NCI-H2227 (cell line): Measurements from ENCODE around the gene HLCS.

Source experiments
- DNase-seq: peaks from one replicate; lab custom pipeline; 2025; ENCODE audit not compliant: unreplicated experiment; lab: John Stamatoyannopoulos, UW

The HLCS gene

GRCh38 chr21:36888466-36888865, 78.0 kb downstream of the HLCS start:
- no peak for DNase-seq

- DNase-seq = peak; percentile 45
These were observed 78.5 kb downstream of the HLCS start for GRCh38 chr21:36887963-36888362.

DNA sequence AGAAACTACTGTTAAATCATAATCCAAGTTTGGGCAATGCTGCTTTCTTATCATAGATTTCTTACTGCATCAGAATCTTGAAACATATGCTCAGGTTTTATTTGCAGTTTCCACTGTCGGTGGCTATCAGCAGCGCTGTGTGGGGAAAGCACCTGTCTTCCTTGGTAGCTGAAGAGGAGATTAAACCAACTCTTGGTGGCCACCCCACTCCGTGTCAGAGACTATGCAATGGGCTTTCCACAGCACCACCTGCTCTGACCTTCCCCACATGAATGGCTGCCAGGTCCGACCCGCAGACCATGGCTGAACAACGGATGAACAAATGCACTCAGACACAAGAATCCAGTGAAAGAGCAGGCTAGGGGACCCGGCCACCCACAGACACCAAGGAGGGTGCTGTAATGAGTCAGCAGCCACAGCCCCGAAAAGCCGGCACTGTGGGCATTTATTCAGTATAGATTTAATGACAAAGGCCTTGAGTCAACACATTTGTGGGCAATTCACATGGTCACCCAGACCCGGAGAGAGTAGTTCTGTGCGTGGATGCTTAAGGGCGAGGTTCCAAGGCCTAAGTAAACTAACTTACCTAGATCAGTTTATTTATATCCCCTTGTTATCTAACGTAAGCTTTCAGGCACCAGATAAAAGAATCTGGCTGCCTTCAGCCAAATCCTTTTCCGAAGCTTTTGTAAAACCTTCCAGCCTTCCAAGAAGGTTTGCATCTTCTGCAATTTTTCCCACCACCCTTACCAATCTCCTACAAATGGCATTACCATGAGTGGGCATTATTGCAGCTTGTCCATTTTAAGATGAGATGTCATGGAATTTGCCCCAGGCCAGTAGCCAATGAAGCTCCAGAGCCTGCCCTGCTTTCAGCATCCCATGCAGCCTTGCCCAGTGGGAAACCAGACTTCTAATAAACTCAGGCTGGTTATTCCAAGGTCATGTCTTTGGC, 82.7 kb downstream of the HLCS start:
- DNase-seq = no peak

DNA sequence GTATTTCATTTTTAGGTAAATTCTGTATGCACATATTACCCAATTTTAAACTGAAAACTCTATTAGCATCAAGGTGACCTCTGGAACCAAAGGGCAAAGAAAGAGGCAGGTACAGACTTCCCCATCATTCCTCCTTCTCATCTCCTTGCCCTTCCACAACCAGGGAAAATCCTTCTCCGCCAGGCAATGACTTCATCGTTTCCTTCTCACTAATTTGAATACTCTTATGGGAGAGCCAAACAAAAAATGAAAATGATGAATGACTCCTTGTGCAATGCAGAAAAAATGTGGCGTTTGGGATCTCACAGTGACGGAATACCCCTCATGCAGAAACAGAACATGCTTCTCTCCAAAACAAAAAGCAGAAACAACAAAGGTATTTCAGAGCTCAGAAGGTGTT, 83.7 kb downstream of the HLCS start:
- DNase-seq = no peak

DNA sequence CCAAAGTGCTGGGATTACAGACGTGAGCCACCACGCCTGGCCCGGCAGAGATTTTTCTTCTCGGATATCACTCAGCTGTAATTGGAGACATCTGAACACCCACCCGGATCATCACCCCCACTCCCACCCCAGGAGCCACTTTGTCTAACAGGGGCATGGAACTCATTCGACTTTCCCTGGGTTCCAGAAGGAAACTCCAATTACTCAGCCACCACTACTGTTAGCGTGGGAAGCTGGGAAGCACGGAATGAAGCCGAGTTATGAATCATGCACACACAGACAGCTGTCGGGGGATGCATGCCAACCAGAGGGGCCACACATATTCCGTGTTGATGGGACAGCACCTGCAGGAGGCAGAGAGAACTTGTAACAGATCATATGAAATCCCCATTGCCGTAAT, 85.2 kb downstream of the HLCS start:
- no peak for DNase-seq

GRCh38 chr21:36879827-36880226, 86.6 kb downstream of the HLCS start:
- no peak for DNase-seq

DNA sequence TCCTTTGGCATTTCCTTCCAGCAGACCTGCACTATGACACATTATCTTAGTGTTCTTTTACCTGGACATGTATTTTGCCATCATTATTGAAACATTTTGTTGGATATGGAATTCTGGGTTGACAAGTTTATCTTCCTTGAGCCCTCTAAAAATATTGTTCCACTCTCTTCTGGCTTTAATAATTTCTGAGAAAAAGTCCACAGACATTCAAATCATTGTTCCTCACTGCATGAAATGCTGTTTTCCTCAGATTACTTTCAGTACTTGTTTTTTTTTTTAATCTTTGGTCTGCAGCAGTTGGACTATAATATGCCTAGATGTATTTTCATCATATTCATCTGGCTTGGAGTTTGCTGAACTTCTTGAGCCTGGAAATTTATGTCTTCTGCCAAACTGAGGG, 88.7 kb downstream of the HLCS start:
- no peak for DNase-seq

DNA sequence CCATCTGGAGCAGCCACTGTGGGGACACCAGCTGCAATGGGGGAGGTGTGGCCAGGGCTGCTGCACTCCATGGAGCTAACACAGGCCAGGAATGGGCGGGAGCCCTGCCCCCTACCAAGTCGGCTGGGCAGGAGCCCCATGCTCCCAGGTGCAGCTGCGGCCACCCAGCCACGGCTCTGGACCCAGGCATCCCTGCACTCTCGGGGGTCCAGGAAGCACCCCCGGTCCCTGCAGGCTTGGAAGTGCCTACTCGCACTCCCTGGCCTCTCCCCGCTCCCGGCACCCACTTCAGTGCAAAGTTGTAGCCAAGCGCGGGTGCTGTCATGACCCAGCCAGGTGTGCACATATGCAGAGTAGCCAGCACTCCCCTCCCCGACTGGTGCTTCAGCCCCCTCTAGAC, 91.8 kb downstream of the HLCS start:
- no peak for DNase-seq

DNA sequence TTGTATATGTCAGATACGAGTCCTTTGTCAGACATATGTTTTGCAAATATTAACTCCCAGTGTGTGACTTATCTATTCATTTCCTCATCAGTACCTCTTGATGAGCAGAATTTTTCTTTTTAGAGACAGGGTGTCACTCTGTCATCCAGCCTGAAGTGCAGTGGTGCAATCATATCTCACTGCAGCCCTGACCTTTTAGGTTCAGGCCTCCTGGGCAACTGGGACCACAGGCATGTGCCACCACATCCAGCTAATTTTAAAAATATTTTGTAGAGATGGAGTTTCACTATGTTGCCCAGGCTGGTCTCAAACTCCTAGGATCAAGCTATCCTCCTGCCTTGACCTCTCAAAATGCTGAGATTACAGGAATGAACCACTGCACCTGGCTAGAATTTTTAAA, 93.0 kb downstream of the HLCS start:
- DNase-seq = no peak

DNA sequence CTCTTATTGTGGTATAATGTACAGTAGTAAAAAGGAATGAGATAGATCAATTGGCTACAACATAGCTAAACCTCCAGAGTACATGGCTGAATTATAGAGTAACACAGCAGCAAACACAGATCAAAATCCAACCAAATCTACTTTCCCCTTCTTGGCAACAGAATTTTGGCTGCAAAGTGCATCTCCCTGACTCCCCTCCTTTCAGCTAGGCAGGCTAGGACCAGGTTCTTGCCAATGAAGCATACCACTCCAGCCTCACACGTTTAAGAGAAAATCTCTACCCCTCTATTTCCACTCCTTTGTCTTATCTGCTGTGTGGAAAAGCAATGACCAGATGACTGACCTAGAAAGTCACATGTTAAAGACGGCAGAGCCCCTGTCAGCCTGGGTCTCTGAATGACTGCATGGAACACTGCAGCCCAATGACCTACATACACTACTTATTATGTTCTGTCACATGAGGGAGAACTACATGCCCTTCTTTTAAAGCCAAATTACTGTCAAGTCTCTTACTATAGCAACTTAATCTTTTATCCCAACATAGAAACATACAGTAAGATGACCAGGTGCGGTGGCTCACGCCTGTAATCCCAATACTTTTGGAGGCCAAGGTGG, 99.1 kb downstream of the HLCS start:
- no peak for DNase-seq

GRCh38 chr21:36866419-36866818, 100.0 kb downstream of the HLCS start:
- DNase-seq = no peak

GRCh38 chr21:36864974-36865373, 101.5 kb downstream of the HLCS start:
- DNase-seq = no peak

GRCh38 chr21:36863260-36863659, 103.2 kb downstream of the HLCS start:
- DNase-seq = no peak

- no peak for DNase-seq
These were observed 104.7 kb downstream of the HLCS start for GRCh38 chr21:36861595-36862323.

DNA sequence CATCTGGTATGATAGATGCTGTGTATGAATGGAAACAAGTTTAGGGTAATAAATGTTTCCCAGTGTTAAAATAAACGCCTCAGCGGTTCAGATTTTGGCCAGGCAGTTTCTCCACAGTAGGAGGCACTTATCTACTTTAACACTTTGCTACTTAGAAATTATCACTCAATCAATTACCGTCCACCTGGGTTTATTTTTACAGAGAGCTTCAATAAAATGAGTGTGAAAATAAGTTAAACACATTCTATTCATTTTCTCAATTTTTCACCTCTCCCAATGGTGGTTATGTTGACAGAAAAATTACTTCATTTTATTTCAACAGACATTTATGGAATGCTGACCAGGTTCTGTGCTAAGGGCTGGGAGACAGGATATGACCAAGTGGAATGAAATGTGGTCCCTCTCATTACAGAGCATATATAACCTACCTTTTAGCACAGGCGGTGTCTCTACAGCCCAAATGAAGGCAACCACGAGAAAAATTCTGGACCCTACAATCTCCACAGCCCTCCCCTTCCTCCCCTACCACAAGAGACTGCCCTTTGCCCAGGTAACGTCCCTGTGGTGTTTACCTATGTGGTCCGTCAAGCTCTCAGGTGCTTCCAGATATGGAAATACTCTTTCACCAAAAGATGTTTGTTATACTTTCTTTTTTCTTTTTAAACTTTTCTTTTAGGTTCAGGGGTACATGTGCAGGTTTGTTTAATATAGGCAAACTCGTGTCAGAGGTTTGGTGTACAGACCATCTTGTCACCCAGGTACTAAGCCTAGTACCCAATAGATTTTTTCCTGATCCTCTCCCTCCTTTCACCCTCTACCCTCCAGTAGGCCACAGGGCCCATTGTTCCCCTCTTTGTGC, 105.5 kb downstream of the HLCS start:
- DNase-seq = no peak

DNA sequence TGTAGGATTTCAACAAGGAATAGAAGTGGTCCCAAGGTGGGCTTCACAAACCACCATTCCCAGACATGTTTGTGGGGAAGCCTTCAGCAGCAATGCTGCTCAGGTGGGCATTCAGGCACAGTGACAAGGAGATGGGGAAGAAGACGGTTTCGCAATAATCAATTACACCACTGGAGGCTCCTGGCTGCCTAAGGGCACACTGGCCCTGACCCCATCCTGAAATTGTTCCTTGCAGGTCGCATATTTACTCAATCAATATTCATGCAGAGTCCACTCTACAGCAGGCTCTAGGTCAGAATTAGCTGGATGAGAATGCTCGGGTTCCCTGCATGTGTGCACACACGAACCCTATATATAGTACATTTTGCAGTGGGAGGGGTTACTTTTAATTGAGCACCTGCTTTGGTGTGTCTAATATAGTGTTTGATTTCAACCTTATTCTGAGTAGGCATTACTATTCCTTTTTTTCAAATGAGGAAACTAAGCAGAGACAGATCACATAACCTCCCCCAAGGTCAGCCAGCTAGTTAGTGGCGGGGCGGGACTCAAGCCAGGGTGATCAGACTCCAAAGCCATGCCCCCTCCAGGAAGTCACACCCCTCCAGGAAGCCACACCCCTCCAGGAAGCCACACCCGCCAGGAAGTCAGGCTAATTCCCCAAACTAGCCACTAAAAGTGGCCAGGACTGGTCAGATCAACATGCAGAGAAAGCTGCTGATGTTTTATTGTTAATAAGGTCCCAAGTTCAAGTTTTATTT, 106.5 kb downstream of the HLCS start:
- DNase-seq = no peak

DNA sequence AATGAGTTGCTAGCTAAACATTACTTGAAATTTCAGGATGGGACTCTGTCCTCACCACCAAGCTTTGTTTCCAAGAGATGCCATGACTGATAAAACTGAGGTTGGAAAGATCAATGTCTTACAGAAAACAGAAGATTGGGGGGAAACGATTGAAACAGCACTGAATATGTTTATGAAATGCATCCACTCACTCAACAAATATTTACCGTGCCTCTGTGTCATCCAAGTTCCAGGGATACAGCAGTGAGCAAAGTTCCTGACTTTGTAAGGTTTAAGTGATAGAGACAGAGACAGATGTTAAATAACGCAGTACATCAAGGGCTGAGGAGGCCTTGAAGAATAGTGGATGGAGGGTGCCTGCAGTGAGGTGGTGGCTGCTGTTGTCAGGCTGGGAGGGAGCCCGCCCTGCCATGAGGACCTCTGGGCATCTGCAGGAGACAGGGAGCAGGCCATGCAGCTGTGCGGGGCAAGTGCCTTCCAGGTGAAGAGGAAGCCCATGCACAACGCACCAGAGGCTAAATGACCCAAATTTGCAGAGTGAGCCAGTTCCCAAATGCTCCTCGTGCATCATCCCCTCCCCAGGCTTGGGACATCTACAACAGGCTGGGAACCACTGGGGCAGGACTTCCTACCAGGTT, 108.0 kb downstream of the HLCS start:
- DNase-seq = no peak

DNA sequence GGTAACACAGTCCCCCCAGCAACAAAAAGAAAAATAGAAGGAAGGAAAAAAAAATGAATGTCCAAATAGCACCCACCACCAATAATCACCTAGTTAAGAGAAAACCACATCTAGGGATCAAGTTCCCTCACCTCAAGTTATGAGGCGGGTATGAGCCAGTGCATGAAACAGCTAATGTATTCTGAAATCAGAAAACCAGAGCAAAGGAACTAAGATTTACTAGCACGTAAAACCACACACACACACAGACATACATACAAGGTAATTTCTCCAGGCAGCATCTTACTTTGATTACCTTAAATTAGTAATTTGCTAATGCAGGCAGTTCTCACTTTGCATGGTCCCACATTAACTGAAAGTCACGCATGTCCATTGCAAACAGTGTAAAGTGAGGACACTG, 109.8 kb downstream of the HLCS start:
- DNase-seq = no peak

GRCh38 chr21:36854391-36854790, 112.1 kb downstream of the HLCS start:
- peak; percentile 52 for DNase-seq

GRCh38 chr21:36852864-36853263, 113.6 kb downstream of the HLCS start:
- no peak for DNase-seq
